Mesothelial cell of epicardium (in vitro differentiated cells): ENCODE data around the gene TACC3. TPM values are rescaled to one million over a fixed set of nuclear protein-coding genes. Genes with fewer than 3 reads are reported as not detected.

ENCODE experiments used
- DNase-seq, 2 experiments: peaks; one replicate each; pipeline ENCODE4 v3.0.0; 2021; ENCODE audit warnings: low spot score in 2 of 2; ENCODE audit not compliant: unreplicated experiment in 2 of 2
- H3K27ac Mint-ChIP-seq: 2 replicates; pipeline ENCODE4 v1.8.0; 2021; ENCODE audit warnings: mixed read lengths
- H3K27me3 Mint-ChIP-seq: 2 replicates; pipeline ENCODE4 v1.8.0; 2021; ENCODE audit warnings: low read depth, mixed read lengths
- H3K36me3 Mint-ChIP-seq: 2 replicates; pipeline ENCODE4 v1.8.0; 2021; ENCODE audit warnings: mixed read lengths
- H3K4me1 Mint-ChIP-seq: 2 replicates; pipeline ENCODE4 v1.8.0; 2021; ENCODE audit warnings: mixed read lengths
- H3K4me3 Mint-ChIP-seq: 2 replicates; pipeline ENCODE4 v1.8.0; 2021; ENCODE audit warnings: mild to moderate bottlenecking, moderate library complexity, mixed read lengths
- H3K9me3 Mint-ChIP-seq: 2 replicates; pipeline ENCODE4 v1.8.0; 2021; ENCODE audit warnings: mixed read lengths
- CTCF ChIP-seq: fragments of 200-600 bp; sonication (generic); IDR thresholded peaks from one replicate; pipeline ENCODE4 v1.5.0; 2021; ENCODE audit warnings: antibody characterized with exemption; ENCODE audit not compliant: unreplicated experiment
- total RNA-seq: library from RNA; stranded (reverse); gene quantifications from 3 replicates; pipeline ENCODE4 v1.2.1, GENCODE V29; 2021

TACC3 gene
- total RNA-seq, 1 donor from 2014 or later, result 45.3 TPM

DNA sequence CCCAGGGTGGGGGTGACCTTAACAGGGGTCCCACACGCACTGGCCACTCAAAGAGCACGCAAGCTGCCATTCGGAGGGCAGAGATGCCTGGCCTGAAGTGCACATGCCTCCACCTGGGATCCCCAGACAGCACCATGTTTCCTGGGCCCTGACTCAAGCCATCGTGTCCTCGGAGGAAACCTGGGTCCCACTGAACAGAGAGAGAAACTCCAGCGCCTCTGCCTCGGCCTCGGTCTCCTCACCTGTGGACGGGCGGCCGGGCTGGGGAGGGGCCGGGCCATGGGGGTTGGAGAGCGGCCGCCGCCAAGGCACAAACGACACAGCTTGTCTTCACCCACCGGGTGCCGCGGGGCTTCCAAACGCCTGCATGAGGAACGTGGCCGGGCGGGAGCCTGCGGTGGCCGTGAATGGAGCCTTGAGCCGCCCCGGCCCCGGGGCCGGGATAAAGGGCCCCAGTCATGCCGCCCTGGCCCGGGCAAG lies 41.8 kb downstream of the TACC3 start:
- DNase-seq, result no peak
- H3K4me3 Mint-ChIP-seq, result no peak overlapping the region
- peaks cover 18% of the 10 kb centered on the region for H3K4me1 Mint-ChIP-seq
- TF ChIP-seq CTCF, result peak; percentile 15
- no peaks in the 10 kb centered on the region for H3K27me3 Mint-ChIP-seq
- no peaks in the 10 kb centered on the region for H3K9me3 Mint-ChIP-seq
- no peaks in the 10 kb centered on the region for H3K36me3 Mint-ChIP-seq
- H3K27ac Mint-ChIP-seq, result no peak overlapping the region

- Mint-ChIP-seq H3K27me3 (no peaks in the 10 kb centered on the region), H3K4me3 (no peak overlapping the region), H3K36me3 (no peaks in the 10 kb centered on the region), H3K9me3 (no peaks in the 10 kb centered on the region), H3K27ac (no peak overlapping the region), H3K4me1 (peaks cover 24% of the 10 kb centered on the region)
- TF ChIP-seq CTCF, result no peak
- DNase-seq, result no peak
Measured at GRCh38 chr4:1763550-1764080, 42.3 kb downstream of the TACC3 start.

GRCh38 chr4:1764670-1765069 lies 43.3 kb downstream of the TACC3 start:
- H3K27me3 Mint-ChIP-seq, result no peaks in the 10 kb centered on the region
- H3K4me3 Mint-ChIP-seq, result no peak overlapping the region
- TF ChIP-seq CTCF, result no peak
- no peaks in the 10 kb centered on the region for H3K36me3 Mint-ChIP-seq
- no peaks in the 10 kb centered on the region for H3K9me3 Mint-ChIP-seq
- no peak overlapping the region for H3K27ac Mint-ChIP-seq
- H3K4me1 Mint-ChIP-seq, result peaks cover 26% of the 10 kb centered on the region
- DNase-seq, result no peak

DNA sequence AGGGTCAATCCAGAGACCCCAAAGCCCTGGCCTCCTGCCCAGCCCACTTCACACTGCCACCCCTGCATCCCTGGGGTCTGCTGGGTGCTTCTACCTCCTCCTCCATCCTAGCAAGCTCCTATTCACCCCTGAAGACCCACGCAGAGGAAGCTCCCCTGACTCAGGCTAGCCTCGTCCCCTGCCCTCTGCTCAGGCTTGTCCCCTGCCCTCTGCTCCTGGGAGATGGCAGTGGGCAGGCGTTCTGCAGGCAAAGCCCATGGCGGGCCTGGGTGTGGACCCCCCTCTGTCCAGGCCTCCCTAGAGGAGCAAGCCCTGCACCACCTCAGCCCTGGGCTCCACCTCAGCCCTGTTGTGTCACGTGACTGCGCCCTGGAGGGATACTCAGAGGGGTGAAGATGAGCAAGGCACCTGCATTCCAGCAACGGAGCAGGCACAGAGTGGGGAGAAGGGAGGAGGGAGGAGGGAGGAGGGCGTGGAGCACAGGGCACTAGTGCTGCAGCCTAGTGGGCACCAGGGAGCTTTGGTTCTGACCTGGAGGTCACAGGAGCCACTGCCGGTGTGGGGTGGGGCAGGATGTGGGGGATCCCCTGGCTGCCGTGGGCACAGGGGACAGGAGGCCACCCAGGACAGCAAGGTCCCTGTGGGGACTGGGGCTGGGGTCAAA lies 44.2 kb downstream of the TACC3 start:
- Mint-ChIP-seq H3K36me3 (no peaks in the 10 kb centered on the region), H3K4me1 (peaks cover 22% of the 10 kb centered on the region), H3K27ac (no peak overlapping the region), H3K27me3 (no peaks in the 10 kb centered on the region), H3K9me3 (no peaks in the 10 kb centered on the region), H3K4me3 (peak overlapping the region; percentile 22)
- TF ChIP-seq CTCF, result no peak
- no peak for DNase-seq

- no peak for DNase-seq
- Mint-ChIP-seq H3K4me1 (peaks cover 29% of the 10 kb centered on the region), H3K36me3 (no peaks in the 10 kb centered on the region), H3K27ac (no peak overlapping the region), H3K9me3 (no peaks in the 10 kb centered on the region), H3K27me3 (no peaks in the 10 kb centered on the region), H3K4me3 (no peak overlapping the region)
- no peak for TF ChIP-seq CTCF
Measured at GRCh38 chr4:1766106-1767060, 45.1 kb downstream of the TACC3 start.
